Loucy (cell line): Measurements from ENCODE around the gene AMOTL1.

Experiments
- H2AFZ ChIP-seq: fragments of 200-600 bp; sonication (generic); 2 replicates; pipeline ENCODE4 v1.6.0; 2016; ENCODE audit warnings: antibody characterized with exemption, mild to moderate bottlenecking, low read length, moderate library complexity
- H3F3A ChIP-seq: fragments of 200-600 bp; 2 replicates; pipeline ENCODE4 v1.6.0; 2016; ENCODE audit warnings: antibody characterized with exemption, low read depth, mild to moderate bottlenecking
- H3K27me3 ChIP-seq: fragments of 200-600 bp; sonication (generic); 2 replicates; pipeline ENCODE4 v1.6.1; 2014; ENCODE audit warnings: low read length, mild to moderate bottlenecking; ENCODE audit not compliant: insufficient read depth, poor library complexity, severe bottlenecking
- H3K36me3 ChIP-seq: fragments of 200-600 bp; sonication (generic); 2 replicates; pipeline ENCODE4 v1.6.1; 2016; ENCODE audit warnings: low read length; ENCODE audit not compliant: insufficient read depth
- H3K4me1 ChIP-seq: fragments of 200-600 bp; sonication (generic); 2 replicates; pipeline ENCODE4 v1.5.1; 2014; ENCODE audit warnings: low read length, mild to moderate bottlenecking; ENCODE audit not compliant: insufficient read depth, poor library complexity, severe bottlenecking
- H3K4me2 ChIP-seq: fragments of 200-600 bp; sonication (generic); 2 replicates; pipeline ENCODE4 v1.6.0; 2014; ENCODE audit warnings: antibody characterized with exemption, low read length, low read depth, mild to moderate bottlenecking; ENCODE audit not compliant: poor library complexity, severe bottlenecking
- H3K4me3 ChIP-seq: fragments of 200-600 bp; sonication (generic); 2 replicates; pipeline ENCODE4 v1.5.1; 2014; ENCODE audit warnings: low read length, mild to moderate bottlenecking, mixed read lengths; ENCODE audit not compliant: poor library complexity, severe bottlenecking
- H3K79me2 ChIP-seq: fragments of 200-600 bp; sonication (generic); 2 replicates; pipeline ENCODE4 v1.6.1; 2014; ENCODE audit warnings: low read length; ENCODE audit not compliant: insufficient read depth
- H3K9ac ChIP-seq: fragments of 200-600 bp; sonication (generic); 2 replicates; pipeline ENCODE4 v1.6.0; 2014; ENCODE audit warnings: mild to moderate bottlenecking, low read depth, low read length, moderate library complexity; ENCODE audit not compliant: poor library complexity, severe bottlenecking
- H3K9me2 ChIP-seq: fragments of 200-600 bp; sonication (generic); replicated peaks from 2 replicates; pipeline ENCODE4 v1.6.1; 2016; ENCODE audit warnings: low read depth, low read length, mixed read lengths
- H3K9me3 ChIP-seq: fragments of 200-600 bp; sonication (generic); 2 replicates; pipeline ENCODE4 v1.6.1; 2014; ENCODE audit warnings: mild to moderate bottlenecking, antibody characterized with exemption, low read length, low read depth; ENCODE audit not compliant: insufficient read depth
- H4K20me1 ChIP-seq: fragments of 200-600 bp; sonication (generic); 2 replicates; pipeline ENCODE4 v1.6.0; 2014; ENCODE audit warnings: antibody characterized with exemption, low read length, mild to moderate bottlenecking; ENCODE audit not compliant: insufficient read depth, poor library complexity, severe bottlenecking
- EZH2phosphoT487 ChIP-seq: fragments of 200-600 bp; IDR thresholded peaks from 2 replicates; pipeline ENCODE4 v1.6.1; 2018; ENCODE audit warnings: antibody characterized with exemption, mild to moderate bottlenecking, moderate library complexity, borderline replicate concordance
- TF ChIP-seq, protein P1 (sequence below): fragments of 200-600 bp; sonication (generic); conservative IDR thresholded peaks from 2 replicates; pipeline ENCODE4 v1.5.1; 2014; ENCODE audit warnings: mild to moderate bottlenecking, antibody characterized with exemption, low read length

Gene AMOTL1

DNA sequence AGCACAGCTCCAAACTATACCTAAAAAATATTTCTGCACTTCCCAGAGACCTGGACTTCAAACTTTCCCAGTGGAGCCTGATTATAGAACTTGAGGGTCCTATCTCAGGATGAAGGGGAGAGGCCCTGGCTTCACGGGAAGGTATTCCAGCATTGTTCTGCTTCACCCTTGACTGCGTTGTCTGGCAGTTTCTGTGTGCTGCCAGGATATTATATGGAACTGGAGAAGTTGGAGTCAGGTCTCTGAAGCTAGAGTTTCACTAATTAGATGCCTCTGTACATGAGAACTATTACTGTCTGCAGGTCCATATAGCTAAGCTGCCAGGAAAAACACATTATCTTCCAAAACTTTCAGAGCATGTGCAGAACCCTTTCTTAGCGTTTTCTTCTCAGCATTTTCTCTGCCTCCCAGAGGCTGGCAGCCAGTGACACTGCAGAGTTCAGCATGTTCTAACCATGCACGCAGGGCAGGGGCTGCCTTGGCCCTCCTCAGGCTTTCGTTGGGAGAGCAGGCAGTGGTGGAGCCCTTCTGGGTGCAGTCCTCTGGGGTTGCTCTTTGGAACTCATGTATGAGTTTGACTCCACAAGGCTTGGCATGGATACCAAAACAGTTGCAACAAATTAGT lies 105.9 kb downstream of the AMOTL1 start:
- Histone ChIP-seq H3K9ac (no peak overlapping the region), H3K27me3 (no peaks in the 10 kb centered on the region), H3F3A (no peaks in the 10 kb centered on the region), H2AFZ (no peak overlapping the region), H3K9me3 (no peaks in the 10 kb centered on the region), H3K4me3 (no peak overlapping the region), H3K9me2 (no peaks in the 10 kb centered on the region), H3K4me1 (peaks cover 16% of the 10 kb centered on the region), H4K20me1 (no peaks in the 10 kb centered on the region), H3K79me2 (no peaks in the 10 kb centered on the region), H3K4me2 (no peak overlapping the region), H3K36me3 (peaks cover 38% of the 10 kb centered on the region; the same call in 1 of the 2 replicates)
- TF ChIP-seq, protein P1, sequence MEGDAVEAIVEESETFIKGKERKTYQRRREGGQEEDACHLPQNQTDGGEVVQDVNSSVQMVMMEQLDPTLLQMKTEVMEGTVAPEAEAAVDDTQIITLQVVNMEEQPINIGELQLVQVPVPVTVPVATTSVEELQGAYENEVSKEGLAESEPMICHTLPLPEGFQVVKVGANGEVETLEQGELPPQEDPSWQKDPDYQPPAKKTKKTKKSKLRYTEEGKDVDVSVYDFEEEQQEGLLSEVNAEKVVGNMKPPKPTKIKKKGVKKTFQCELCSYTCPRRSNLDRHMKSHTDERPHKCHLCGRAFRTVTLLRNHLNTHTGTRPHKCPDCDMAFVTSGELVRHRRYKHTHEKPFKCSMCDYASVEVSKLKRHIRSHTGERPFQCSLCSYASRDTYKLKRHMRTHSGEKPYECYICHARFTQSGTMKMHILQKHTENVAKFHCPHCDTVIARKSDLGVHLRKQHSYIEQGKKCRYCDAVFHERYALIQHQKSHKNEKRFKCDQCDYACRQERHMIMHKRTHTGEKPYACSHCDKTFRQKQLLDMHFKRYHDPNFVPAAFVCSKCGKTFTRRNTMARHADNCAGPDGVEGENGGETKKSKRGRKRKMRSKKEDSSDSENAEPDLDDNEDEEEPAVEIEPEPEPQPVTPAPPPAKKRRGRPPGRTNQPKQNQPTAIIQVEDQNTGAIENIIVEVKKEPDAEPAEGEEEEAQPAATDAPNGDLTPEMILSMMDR: no peak
- TF ChIP-seq EZH2phosphoT487: no peak

- Histone ChIP-seq H3K4me2 (peak overlapping the region; percentile 69), H3K9ac (peak overlapping the region; percentile 29), H3K9me2 (no peaks in the 10 kb centered on the region), H3K9me3 (no peaks in the 10 kb centered on the region), H3K4me3 (peak overlapping the region; percentile 21), H3K36me3 (peaks cover 16% of the 10 kb centered on the region; the same call in 1 of the 2 replicates), H2AFZ (no peak overlapping the region), H3K27me3 (no peaks in the 10 kb centered on the region), H4K20me1 (no peaks in the 10 kb centered on the region), H3K4me1 (peaks cover 16% of the 10 kb centered on the region), H3K79me2 (no peaks in the 10 kb centered on the region), H3F3A (no peaks in the 10 kb centered on the region)
- TF ChIP-seq EZH2phosphoT487: no peak
- TF ChIP-seq, protein P1: no peak
Observed at GRCh38 chr11:94876222-94876621, 108.1 kb downstream of the AMOTL1 start.

GRCh38 chr11:94876645-94877442 lies 108.7 kb downstream of the AMOTL1 start:
- Histone ChIP-seq H3K4me1 (peaks cover 16% of the 10 kb centered on the region), H3K9me2 (no peaks in the 10 kb centered on the region), H3K9me3 (no peaks in the 10 kb centered on the region), H3K36me3 (peaks cover 10% of the 10 kb centered on the region; the same call in 1 of the 2 replicates), H3K27me3 (no peaks in the 10 kb centered on the region), H3K4me2 (peak overlapping the region; percentile 69), H3K79me2 (no peaks in the 10 kb centered on the region), H3K9ac (peak overlapping the region; percentile 29), H3K4me3 (peak overlapping the region; percentile 23), H3F3A (no peaks in the 10 kb centered on the region), H2AFZ (0 out of 2 replicates have a peak overlapping the region, but pooled peaks have one; percentile 4), H4K20me1 (no peaks in the 10 kb centered on the region)
- TF ChIP-seq EZH2phosphoT487: no peak
- TF ChIP-seq, protein P1: peak; percentile 43
